Skeletal muscle tissue (tissue), 4 donors: Measurements from ENCODE around the gene SGCD. TPM values are rescaled to one million over a fixed set of nuclear protein-coding genes. Genes with fewer than 3 reads are reported as not detected.

ENCODE experiments used
- H3K27ac ChIP-seq: one replicate; pipeline ENCODE4 v1.7.0; 2013; ENCODE audit warnings: mild to moderate bottlenecking, low read depth, low read length, inconsistent platforms
- H3K27me3 ChIP-seq, 3 donors: one replicate each; pipeline ENCODE4 v1.7.0; 2013; ENCODE audit warnings: low read length in 3 of 3; ENCODE audit not compliant: control insufficient read depth in 3 of 3, insufficient read depth in 3 of 3
- H3K36me3 ChIP-seq, 3 donors: one replicate each; pipeline ENCODE4 v1.7.0; 2013; ENCODE audit warnings: low read length in 3 of 3; ENCODE audit not compliant: control insufficient read depth in 3 of 3, insufficient read depth in 3 of 3
- H3K4me1 ChIP-seq, 3 donors: one replicate each; pipeline ENCODE4 v1.7.0; 2013; ENCODE audit warnings: low read length in 3 of 3, mild to moderate bottlenecking in 3 of 3; ENCODE audit not compliant: control insufficient read depth in 3 of 3, insufficient read depth in 3 of 3
- H3K4me3 ChIP-seq, 3 donors: one replicate each; pipeline ENCODE4 v1.7.0; 2013; ENCODE audit warnings: low read length in 3 of 3
- H3K9ac ChIP-seq, 3 donors: one replicate each; pipeline ENCODE4 v1.7.0; 2013; ENCODE audit warnings: low read length in 3 of 3, mild to moderate bottlenecking in 3 of 3, moderate library complexity in 2 of 3, low read depth in 1 of 3
- H3K9me3 ChIP-seq, 3 donors: one replicate each; pipeline ENCODE4 v1.7.0; 2013; ENCODE audit warnings: low read length in 3 of 3; ENCODE audit not compliant: control insufficient read depth in 3 of 3
- total RNA-seq: library from RNA; depleted of rRNA; stranded (reverse); fragments of >200 nt; gene quantifications from one replicate; pipeline ENCODE4 v1.2.3, GENCODE V29; 2014
- donor health status: Osteomylitis.

The SGCD gene
- total RNA-seq, 1 donor from 2014 or later = 73.6 TPM

- no peak overlapping the region for H3K4me3 ChIP-seq
- H3K36me3 ChIP-seq = no peaks in the 10 kb centered on the region
- H3K9ac ChIP-seq = no peak overlapping the region
- no peaks in the 10 kb centered on the region for H3K9me3 ChIP-seq
- H3K4me1 ChIP-seq = peaks cover 17 to 37% (median 20%) of the 10 kb centered on the region in 3 donors
- H3K27ac ChIP-seq = no peak overlapping the region
- H3K27me3 ChIP-seq = no peaks in the 10 kb centered on the region
These were observed 356.0 kb downstream of the SGCD start for GRCh38 chr5:156682971-156683370.

GRCh38 chr5:156683509-156683908 lies 356.5 kb downstream of the SGCD start:
- Histone ChIP-seq H3K9me3 (no peaks in the 10 kb centered on the region), H3K4me3 (no peak overlapping the region), H3K4me1 (peaks cover 17 to 37% (median 18%) of the 10 kb centered on the region in 3 donors), H3K9ac (no peak overlapping the region), H3K27me3 (no peaks in the 10 kb centered on the region), H3K36me3 (no peaks in the 10 kb centered on the region), H3K27ac (no peak overlapping the region)

GRCh38 chr5:156684216-156684615 lies 357.3 kb downstream of the SGCD start:
- Histone ChIP-seq H3K4me3 (no peak overlapping the region), H3K36me3 (no peaks in the 10 kb centered on the region), H3K9me3 (no peaks in the 10 kb centered on the region), H3K4me1 (peaks cover 17 to 37% (median 18%) of the 10 kb centered on the region in 3 donors), H3K27ac (no peak overlapping the region), H3K27me3 (no peaks in the 10 kb centered on the region), H3K9ac (no peak overlapping the region)

- Histone ChIP-seq H3K4me3 (no peak overlapping the region), H3K9me3 (no peaks in the 10 kb centered on the region), H3K9ac (no peak overlapping the region), H3K36me3 (no peaks in the 10 kb centered on the region), H3K27me3 (no peaks in the 10 kb centered on the region), H3K4me1 (peaks cover 13 to 31% (median 17%) of the 10 kb centered on the region in 3 donors), H3K27ac (no peak overlapping the region)
These were observed 358.5 kb downstream of the SGCD start for GRCh38 chr5:156685481-156685880.

GRCh38 chr5:156686380-156686779 lies 359.4 kb downstream of the SGCD start:
- H3K27ac ChIP-seq = no peak overlapping the region
- no peaks in the 10 kb centered on the region for H3K9me3 ChIP-seq
- H3K9ac ChIP-seq = no peak overlapping the region
- H3K4me1 ChIP-seq = peaks cover 6 to 24% (median 14%) of the 10 kb centered on the region in 3 donors
- no peak overlapping the region for H3K4me3 ChIP-seq
- H3K36me3 ChIP-seq = no peaks in the 10 kb centered on the region
- no peaks in the 10 kb centered on the region for H3K27me3 ChIP-seq

GRCh38 chr5:156686796-156687195 lies 359.8 kb downstream of the SGCD start:
- no peak overlapping the region for H3K4me3 ChIP-seq
- peaks cover 6 to 24% (median 14%) of the 10 kb centered on the region in 3 donors for H3K4me1 ChIP-seq
- H3K27ac ChIP-seq = no peak overlapping the region
- no peaks in the 10 kb centered on the region for H3K27me3 ChIP-seq
- no peaks in the 10 kb centered on the region for H3K36me3 ChIP-seq
- no peak overlapping the region for H3K9ac ChIP-seq
- no peaks in the 10 kb centered on the region for H3K9me3 ChIP-seq

GRCh38 chr5:156687514-156687913 lies 360.6 kb downstream of the SGCD start:
- Histone ChIP-seq H3K27ac (no peak overlapping the region), H3K4me1 (peaks cover 6 to 24% (median 14%) of the 10 kb centered on the region in 3 donors), H3K9ac (no peak overlapping the region), H3K27me3 (no peaks in the 10 kb centered on the region), H3K36me3 (no peaks in the 10 kb centered on the region), H3K9me3 (no peaks in the 10 kb centered on the region), H3K4me3 (no peak overlapping the region)

GRCh38 chr5:156691572-156691971 lies 364.6 kb downstream of the SGCD start:
- H3K36me3 ChIP-seq = no peaks in the 10 kb centered on the region
- no peak overlapping the region for H3K9ac ChIP-seq
- H3K27ac ChIP-seq = no peak overlapping the region
- no peaks in the 10 kb centered on the region for H3K9me3 ChIP-seq
- peaks cover 6 to 14% (median 9%) of the 10 kb centered on the region in 3 donors for H3K4me1 ChIP-seq
- H3K4me3 ChIP-seq = no peak overlapping the region
- H3K27me3 ChIP-seq = no peaks in the 10 kb centered on the region

GRCh38 chr5:156693113-156693512 lies 366.1 kb downstream of the SGCD start:
- Histone ChIP-seq H3K4me3 (no peak overlapping the region), H3K4me1 (no peaks in the 10 kb centered on the region), H3K9ac (no peak overlapping the region), H3K27me3 (no peaks in the 10 kb centered on the region), H3K36me3 (no peaks in the 10 kb centered on the region), H3K27ac (no peak overlapping the region), H3K9me3 (no peaks in the 10 kb centered on the region)

GRCh38 chr5:156694598-156694997 lies 367.6 kb downstream of the SGCD start:
- Histone ChIP-seq H3K27ac (no peak overlapping the region), H3K9me3 (no peaks in the 10 kb centered on the region), H3K27me3 (no peaks in the 10 kb centered on the region), H3K36me3 (no peaks in the 10 kb centered on the region), H3K9ac (no peak overlapping the region), H3K4me1 (no peaks in the 10 kb centered on the region), H3K4me3 (no peak overlapping the region)

GRCh38 chr5:156695774-156696173 lies 368.8 kb downstream of the SGCD start:
- H3K36me3 ChIP-seq = peaks cover 0 to 3% (median 0%) of the 10 kb centered on the region in 3 donors
- H3K9me3 ChIP-seq = no peaks in the 10 kb centered on the region
- H3K4me1 ChIP-seq = no peaks in the 10 kb centered on the region
- no peak overlapping the region for H3K9ac ChIP-seq
- no peak overlapping the region for H3K4me3 ChIP-seq
- no peak overlapping the region for H3K27ac ChIP-seq
- no peaks in the 10 kb centered on the region for H3K27me3 ChIP-seq
